ENCODE data around the gene CGREF1. TPM values are rescaled to one million over a fixed set of nuclear protein-coding genes. Genes with fewer than 3 reads are reported as not detected.

The CGREF1 gene
- total RNA-seq, 1 experiment from 2014 or later, result 18.7 TPM

DNA sequence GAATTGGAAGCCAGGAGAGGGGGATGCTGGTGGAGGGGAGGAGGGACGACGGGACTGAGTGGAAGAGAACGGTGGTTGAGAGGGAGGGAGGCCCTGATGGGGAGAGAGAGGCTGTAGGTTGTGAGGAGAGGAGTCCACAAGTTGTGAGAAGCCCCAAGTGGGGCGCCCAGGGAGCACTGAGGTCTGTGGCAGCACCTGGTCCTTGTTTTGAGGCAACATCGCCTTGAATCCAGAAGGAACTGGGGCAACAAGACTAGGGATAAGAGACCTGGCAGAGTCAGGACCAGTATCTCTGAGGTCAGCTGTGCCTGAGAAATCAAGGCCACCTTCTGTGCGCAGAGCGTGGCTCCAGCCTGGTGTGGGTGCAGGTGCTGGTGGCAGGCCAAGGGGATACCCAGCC lies 19.2 kb upstream of the CGREF1 start:
- Histone ChIP-seq H3K4me3 (ENCODE audit: low read length) (no peak overlapping the region), H3K79me2 (ENCODE audit: low read length) (peaks cover 13% of the 10 kb centered on the region), H2AFZ (ENCODE audit: low read length) (no peak overlapping the region), H3K4me1 (ENCODE audit: insufficient read depth, low read length) (peaks cover 5% of the 10 kb centered on the region), H3K9me3 (ENCODE audit: low read length) (peaks cover 5% of the 10 kb centered on the region; the same call in 1 of the 2 replicates), H3K9ac (ENCODE audit: low read length) (no peak overlapping the region), H3K36me3 (ENCODE audit: low read depth, low read length) (no peaks in the 10 kb centered on the region), H3K27me3 (ENCODE audit: low read length) (peaks cover 6% of the 10 kb centered on the region; the same call in 1 of the 2 replicates), H3K27ac (ENCODE audit: low read length) (no peak overlapping the region), H3K9me2 (replicated peaks; ENCODE audit: low read length) (no peaks in the 10 kb centered on the region), H4K20me1 (ENCODE audit: low read length) (peaks cover 4% of the 10 kb centered on the region; the same call in 1 of the 2 replicates), H3F3A (ENCODE audit: low read length, unreplicated experiment) (no peaks in the 10 kb centered on the region), H3K4me2 (ENCODE audit: low read length) (no peak overlapping the region)
- intact Hi-C loops (cut with micrococcal nuclease), result no loop called here
- ATAC-seq, result no peak
- BruUV-seq (replicated peaks), result no TSS peak
- ChIA-PET CTCF (no interaction called here), POLR2A (ENCODE audit: unreplicated experiment) (no interaction called here)
- TF ChIP-seq EZH2 (IDR thresholded peaks at IDR 0.05; ENCODE audit: low read length, unreplicated experiment), result no peak
- TF ChIP-seq, protein P1, sequence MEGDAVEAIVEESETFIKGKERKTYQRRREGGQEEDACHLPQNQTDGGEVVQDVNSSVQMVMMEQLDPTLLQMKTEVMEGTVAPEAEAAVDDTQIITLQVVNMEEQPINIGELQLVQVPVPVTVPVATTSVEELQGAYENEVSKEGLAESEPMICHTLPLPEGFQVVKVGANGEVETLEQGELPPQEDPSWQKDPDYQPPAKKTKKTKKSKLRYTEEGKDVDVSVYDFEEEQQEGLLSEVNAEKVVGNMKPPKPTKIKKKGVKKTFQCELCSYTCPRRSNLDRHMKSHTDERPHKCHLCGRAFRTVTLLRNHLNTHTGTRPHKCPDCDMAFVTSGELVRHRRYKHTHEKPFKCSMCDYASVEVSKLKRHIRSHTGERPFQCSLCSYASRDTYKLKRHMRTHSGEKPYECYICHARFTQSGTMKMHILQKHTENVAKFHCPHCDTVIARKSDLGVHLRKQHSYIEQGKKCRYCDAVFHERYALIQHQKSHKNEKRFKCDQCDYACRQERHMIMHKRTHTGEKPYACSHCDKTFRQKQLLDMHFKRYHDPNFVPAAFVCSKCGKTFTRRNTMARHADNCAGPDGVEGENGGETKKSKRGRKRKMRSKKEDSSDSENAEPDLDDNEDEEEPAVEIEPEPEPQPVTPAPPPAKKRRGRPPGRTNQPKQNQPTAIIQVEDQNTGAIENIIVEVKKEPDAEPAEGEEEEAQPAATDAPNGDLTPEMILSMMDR (conservative IDR thresholded peaks at IDR 0.05; ENCODE audit: low read depth, low read length), result no peak
- TF ChIP-seq EZH2phosphoT487 (IDR thresholded peaks at IDR 0.05; ENCODE audit: borderline replicate concordance, low read length), result no peak
- DNase-seq, result no peak

DNA sequence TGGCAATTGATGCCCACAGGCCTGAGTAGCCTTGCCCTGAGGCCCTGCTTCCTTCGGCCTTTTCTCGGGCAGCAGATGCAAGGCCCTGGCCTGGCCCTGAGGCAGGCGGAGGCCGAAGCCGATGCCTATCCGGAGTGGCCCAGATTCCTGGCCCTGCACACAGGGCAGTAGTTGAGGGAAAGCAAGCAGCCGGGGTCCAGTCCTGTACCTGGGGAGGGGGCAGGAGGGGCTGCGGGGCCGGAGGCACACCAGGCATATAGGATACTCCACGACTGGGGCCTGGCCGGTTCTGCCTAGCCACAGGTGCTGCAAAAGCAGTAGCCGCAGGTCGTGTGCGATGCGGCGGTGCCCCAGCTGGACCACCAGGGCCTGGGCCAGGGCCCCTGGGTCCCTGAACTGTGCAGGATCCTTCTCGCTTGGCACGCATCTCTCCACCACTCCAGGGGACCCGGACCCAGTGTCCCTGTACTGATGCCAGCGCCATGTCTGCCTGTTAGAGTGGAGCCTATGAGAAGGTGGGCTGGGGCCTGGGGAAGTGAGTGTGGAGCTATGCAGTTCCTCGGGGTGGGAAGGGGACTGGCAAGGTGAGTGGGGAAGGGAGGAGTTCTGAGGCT lies 18.5 kb upstream of the CGREF1 start:
- Histone ChIP-seq H3F3A (ENCODE audit: low read length, unreplicated experiment) (no peaks in the 10 kb centered on the region), H3K27me3 (ENCODE audit: low read length) (no peaks in the 10 kb centered on the region), H4K20me1 (ENCODE audit: low read length) (peaks cover 9% of the 10 kb centered on the region; the same call in 1 of the 2 replicates), H3K36me3 (ENCODE audit: low read depth, low read length) (no peaks in the 10 kb centered on the region; the same call in 1 of the 2 replicates), H3K4me3 (ENCODE audit: low read length) (no peak overlapping the region), H3K9ac (ENCODE audit: low read length) (no peak overlapping the region), H3K4me1 (ENCODE audit: insufficient read depth, low read length) (peaks cover 9% of the 10 kb centered on the region), H3K79me2 (ENCODE audit: low read length) (peaks cover 20% of the 10 kb centered on the region), H3K9me3 (ENCODE audit: low read length) (no peaks in the 10 kb centered on the region), H3K27ac (ENCODE audit: low read length) (no peak overlapping the region), H3K4me2 (ENCODE audit: low read length) (no peak overlapping the region), H2AFZ (ENCODE audit: low read length) (no peak overlapping the region), H3K9me2 (replicated peaks; ENCODE audit: low read length) (no peaks in the 10 kb centered on the region)
- TF ChIP-seq, protein P1 (conservative IDR thresholded peaks at IDR 0.05; ENCODE audit: low read depth, low read length), result no peak
- TF ChIP-seq EZH2 (IDR thresholded peaks at IDR 0.05; ENCODE audit: low read length, unreplicated experiment) (no peak), EZH2phosphoT487 (IDR thresholded peaks at IDR 0.05; ENCODE audit: borderline replicate concordance, low read length) (no peak)
- BruUV-seq (replicated peaks), result no TSS peak
- ChIA-PET CTCF (no interaction called here), POLR2A (ENCODE audit: unreplicated experiment) (no interaction called here)
- intact Hi-C loops (cut with micrococcal nuclease), result no loop called here
- ATAC-seq, result no peak
- DNase-seq, result no peak

DNA sequence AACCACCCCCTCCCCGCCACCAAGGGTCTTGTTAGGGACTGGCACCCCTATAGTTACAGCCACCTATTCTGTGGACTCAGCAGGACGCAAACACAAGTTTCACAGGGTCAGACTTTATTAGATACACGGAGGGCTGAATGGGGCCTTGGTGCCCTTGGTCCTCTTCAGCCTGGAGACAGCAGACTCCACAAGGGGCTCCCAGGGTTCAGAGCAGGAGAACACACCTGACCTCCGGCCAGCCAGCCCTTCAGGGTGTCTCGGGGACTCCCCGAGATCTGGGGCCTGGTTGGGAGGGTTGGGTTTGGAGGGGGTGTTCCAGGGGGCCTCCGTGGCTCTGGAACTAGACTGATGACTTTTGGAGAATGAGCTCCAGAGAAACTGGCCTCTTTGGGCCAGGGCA lies 17.8 kb upstream of the CGREF1 start:
- H3K36me3 ChIP-seq (ENCODE audit: low read depth, low read length), result peaks cover 2% of the 10 kb centered on the region; the same call in 1 of the 2 replicates
- ATAC-seq, result no peak
- no peak for DNase-seq
- H3K9me2 ChIP-seq (replicated peaks; ENCODE audit: low read length), result no peaks in the 10 kb centered on the region
- no peak overlapping the region for H3K4me2 ChIP-seq (ENCODE audit: low read length)
- peaks cover 9% of the 10 kb centered on the region for H3K4me1 ChIP-seq (ENCODE audit: insufficient read depth, low read length)
- no peaks in the 10 kb centered on the region for H3K27me3 ChIP-seq (ENCODE audit: low read length)
- no peaks in the 10 kb centered on the region for H3F3A ChIP-seq (ENCODE audit: low read length, unreplicated experiment)
- ChIA-PET POLR2A (ENCODE audit: unreplicated experiment) (no interaction called here), CTCF (no interaction called here)
- no peak overlapping the region for H3K27ac ChIP-seq (ENCODE audit: low read length)
- intact Hi-C loops (cut with micrococcal nuclease), result no loop called here
- no peak overlapping the region for H3K9ac ChIP-seq (ENCODE audit: low read length)
- H3K9me3 ChIP-seq (ENCODE audit: low read length), result no peaks in the 10 kb centered on the region
- TF ChIP-seq EZH2phosphoT487 (IDR thresholded peaks at IDR 0.05; ENCODE audit: borderline replicate concordance, low read length) (no peak), EZH2 (IDR thresholded peaks at IDR 0.05; ENCODE audit: low read length, unreplicated experiment) (no peak)
- TF ChIP-seq, protein P1 (conservative IDR thresholded peaks at IDR 0.05; ENCODE audit: low read depth, low read length), result no peak
- no TSS peak for BruUV-seq (replicated peaks)
- H3K79me2 ChIP-seq (ENCODE audit: low read length), result peaks cover 22% of the 10 kb centered on the region
- H4K20me1 ChIP-seq (ENCODE audit: low read length), result peaks cover 9% of the 10 kb centered on the region; the same call in 1 of the 2 replicates
- H2AFZ ChIP-seq (ENCODE audit: low read length), result no peak overlapping the region
- H3K4me3 ChIP-seq (ENCODE audit: low read length), result no peak overlapping the region

All from PC-3 (cell line).